Keratinocyte (primary cell): Measurements from ENCODE around the gene TOP1.

Experiments
- EZH2 ChIP-seq: IDR thresholded peaks from one replicate; pipeline ENCODE4 v1.6.1; 2012; ENCODE audit warnings: inconsistent platforms, mild to moderate bottlenecking, low read length, moderate library complexity
- TF ChIP-seq, protein P1 (sequence below), 3 experiments: IDR thresholded peaks in 1 of 3; conservative IDR thresholded peaks in 1 of 3; optimal IDR thresholded peaks in 1 of 3; 2 replicates in 2 of 3; 3 replicates in 1 of 3; pipeline versions ENCODE3 to v1.5.1; 2011; ENCODE audit warnings: low read length in 3 of 3, mild to moderate bottlenecking in 3 of 3, moderate library complexity in 2 of 3, control low read depth in 1 of 3, inconsistent platforms in 1 of 3; ENCODE audit not compliant: insufficient read depth in 2 of 3; ENCODE audit errors: extremely low read depth in 1 of 3

DNA sequence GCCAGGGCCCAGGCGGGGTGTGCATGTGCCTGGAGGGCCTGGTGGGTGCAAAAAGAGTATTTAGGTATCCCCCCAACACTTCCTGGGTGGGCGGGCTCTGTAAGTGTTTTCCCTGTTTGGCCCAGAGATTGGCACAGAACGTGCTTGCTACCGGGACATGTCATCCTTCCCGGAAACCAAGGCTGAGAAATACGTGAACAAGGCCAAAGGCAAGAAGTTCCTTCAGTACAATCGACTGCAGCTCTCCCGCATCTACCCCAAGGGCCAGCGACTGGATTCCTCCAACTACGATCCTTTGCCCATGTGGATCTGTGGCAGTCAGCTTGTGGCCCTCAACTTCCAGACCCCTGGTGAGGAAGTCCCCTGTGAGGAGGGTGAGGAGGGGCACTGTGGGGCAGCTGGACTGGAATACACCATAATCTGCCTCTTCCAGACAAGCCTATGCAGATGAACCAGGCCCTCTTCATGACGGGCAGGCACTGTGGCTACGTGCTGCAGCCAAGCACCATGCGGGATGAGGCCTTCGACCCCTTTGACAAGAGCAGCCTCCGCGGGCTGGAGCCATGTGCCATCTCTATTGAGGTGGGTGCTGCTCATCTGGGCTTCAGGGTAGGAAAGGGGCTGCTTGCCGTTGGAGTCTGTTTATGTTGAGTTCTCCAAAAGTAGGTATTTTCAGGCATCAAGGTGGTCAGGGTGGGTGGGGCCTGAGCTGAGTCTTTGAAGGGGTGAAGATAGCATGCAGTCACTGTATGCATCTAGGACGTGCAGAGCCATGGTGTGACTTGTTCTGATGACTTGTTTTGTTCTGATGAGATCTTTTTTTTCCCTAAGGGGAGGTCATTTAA lies 143.9 kb downstream of the TOP1 start:
- TF ChIP-seq, protein P1, sequence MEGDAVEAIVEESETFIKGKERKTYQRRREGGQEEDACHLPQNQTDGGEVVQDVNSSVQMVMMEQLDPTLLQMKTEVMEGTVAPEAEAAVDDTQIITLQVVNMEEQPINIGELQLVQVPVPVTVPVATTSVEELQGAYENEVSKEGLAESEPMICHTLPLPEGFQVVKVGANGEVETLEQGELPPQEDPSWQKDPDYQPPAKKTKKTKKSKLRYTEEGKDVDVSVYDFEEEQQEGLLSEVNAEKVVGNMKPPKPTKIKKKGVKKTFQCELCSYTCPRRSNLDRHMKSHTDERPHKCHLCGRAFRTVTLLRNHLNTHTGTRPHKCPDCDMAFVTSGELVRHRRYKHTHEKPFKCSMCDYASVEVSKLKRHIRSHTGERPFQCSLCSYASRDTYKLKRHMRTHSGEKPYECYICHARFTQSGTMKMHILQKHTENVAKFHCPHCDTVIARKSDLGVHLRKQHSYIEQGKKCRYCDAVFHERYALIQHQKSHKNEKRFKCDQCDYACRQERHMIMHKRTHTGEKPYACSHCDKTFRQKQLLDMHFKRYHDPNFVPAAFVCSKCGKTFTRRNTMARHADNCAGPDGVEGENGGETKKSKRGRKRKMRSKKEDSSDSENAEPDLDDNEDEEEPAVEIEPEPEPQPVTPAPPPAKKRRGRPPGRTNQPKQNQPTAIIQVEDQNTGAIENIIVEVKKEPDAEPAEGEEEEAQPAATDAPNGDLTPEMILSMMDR (optimal IDR thresholded peaks at IDR 0.05 in 1 of 3, IDR thresholded peaks at IDR 0.05 in 1 of 3, conservative IDR thresholded peaks at IDR 0.05 in 1 of 3; ENCODE audit: extremely low read depth in 1 of 3, insufficient read depth in 2 of 3, low read length in 3 of 3) = peak in 1 of 3 experiments; percentile 3
- no peak for TF ChIP-seq EZH2
